GM20431 (cell line): ENCODE results near the gene NMNAT2.

Experiments used
- in situ Hi-C: fragments of 300-500 bp; cut with MseI, MboI; formaldehyde crosslinking; loops from one replicate; pipeline ENCODE4 v1.15.0; 2020; ENCODE audit warnings: low sequenced_read_pairs; ENCODE audit not compliant: unreplicated experiment

Gene NMNAT2

DNA sequence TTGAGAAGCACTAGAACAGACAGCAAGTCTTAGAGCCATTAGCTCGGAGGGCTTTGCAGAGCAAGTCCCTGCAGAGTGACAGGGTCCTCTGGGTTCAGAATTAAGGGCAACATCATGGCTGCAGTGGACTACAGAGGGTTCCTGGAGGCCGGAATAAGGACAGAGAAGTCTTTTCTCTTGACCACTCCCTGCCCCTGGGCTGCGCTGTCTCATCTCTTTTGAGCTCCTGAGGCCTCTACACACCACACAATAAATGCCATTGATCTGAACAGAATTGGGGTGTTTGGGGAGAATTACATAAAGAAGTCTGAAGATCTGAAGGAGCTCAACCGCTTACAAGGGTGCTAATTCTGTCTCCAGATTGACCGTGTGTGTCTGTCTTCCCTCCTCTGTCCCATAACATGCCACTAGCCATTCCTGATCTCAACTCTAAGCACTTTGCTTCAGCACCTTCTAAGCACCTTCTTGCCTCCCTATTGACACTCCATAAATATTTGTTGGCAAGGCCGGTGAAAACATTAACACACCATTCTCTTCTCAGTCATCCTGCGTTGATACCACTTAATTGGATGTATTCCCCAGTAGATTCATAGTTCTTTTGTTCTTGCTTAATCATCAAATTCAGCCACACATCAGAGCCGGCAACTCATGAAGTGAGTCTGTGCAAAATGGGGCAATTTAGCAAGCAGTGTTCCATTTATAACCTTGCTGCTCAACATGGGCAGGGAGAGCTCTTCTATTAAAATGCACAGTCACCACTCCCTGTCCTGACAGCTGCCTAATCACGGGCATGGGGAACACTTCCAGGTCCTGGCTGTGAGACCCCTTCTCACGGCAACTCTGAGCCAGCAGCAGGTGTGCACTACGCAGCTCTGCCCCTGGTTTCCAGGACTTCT, 49.7 kb downstream of the NMNAT2 start:
- in situ Hi-C loops: no loop called here

DNA sequence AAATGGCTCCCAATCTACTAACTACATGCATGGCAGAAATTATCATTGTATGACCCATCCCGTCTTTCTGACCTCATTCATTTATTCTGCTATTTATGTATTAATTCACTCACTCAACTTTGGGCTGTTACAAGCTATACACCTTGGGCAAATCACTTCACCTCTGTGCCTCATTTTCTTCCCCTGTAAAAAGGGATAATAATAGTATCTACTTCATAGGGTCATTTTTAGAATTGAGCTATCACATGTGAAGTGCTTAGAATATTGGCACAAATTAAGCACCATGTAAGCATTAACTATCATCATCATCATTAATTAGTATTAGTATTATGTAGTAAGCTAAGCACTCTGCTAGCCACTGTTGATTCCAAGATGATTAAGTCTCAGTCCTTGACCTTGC, 52.1 kb downstream of the NMNAT2 start:
- in situ Hi-C loops: no loop called here

DNA sequence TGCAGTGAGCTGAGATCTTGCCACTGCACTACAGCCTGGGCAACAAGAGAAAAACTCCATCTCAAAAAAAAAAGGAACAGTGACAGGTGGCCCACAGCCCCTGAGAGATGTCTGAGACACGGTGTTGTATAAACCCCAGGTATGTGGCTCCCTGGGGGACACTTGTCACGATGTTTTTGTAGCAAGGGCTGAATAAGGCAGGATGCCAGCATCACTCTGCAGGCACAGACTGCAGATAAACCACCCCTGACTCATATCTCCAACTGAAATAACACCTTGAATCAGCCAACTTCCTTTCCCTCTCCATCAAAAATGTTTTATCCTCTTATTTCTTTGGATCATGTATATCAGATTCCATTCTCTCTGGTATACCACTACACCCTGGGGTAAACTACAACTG, 52.5 kb downstream of the NMNAT2 start:
- in situ Hi-C loops: no loop called here

DNA sequence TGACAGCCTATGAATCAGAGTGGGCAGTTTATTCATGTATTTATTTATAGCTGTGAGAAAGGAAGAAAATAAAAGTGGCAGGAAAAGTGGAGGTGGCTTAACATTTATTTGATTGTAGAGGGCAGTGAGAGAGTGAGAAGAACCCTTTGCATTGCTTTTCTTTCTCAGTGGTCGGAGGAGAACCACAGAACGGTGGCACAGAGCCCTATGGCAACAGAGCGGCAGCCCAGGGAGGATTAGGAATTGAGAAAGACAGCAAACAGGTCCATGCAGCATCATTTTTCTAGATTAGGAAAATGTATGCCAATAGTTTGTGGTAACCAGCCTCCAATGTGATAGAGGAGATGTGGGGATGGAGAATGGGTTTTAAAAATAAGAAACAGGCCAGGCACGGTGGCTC, 53.1 kb downstream of the NMNAT2 start:
- in situ Hi-C loops: no loop called here

DNA sequence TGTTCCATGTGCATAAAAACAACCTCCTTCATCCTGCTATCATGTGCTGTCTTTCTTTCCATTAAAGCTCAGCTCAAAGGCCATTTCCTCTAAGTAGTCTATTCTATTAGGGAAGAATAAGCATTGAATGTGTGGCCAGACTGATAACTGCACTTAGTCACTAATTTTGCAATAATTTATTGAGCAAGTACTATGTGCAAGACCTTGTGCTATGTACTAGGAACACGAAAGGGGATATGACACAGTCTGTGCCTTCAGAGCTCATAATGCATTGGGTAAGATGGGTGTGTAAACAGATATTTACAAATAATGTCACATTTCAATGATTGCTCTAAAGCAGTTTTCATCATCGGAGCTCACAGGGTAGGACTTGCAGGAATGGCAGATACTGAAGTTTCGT, 54.2 kb downstream of the NMNAT2 start:
- in situ Hi-C loops: no loop called here

DNA sequence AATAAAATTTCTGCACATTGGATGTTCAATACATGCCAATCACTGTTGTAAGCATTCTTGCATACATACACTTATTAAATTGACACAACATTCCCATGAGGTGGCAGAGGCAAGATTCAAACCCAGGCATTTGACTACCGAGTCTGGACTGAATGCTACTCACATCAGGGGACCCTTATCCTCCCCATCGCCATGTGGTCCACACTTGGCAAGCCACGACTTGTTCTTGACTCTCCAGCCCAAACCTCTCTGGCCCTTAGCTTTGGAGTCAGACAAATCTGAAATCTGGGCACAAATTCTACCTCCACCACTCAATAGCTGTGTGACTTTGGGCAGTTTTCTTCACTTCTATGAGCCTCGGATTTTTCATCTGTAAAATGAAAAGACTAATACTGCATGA, 57.1 kb downstream of the NMNAT2 start:
- in situ Hi-C loops: no loop called here

DNA sequence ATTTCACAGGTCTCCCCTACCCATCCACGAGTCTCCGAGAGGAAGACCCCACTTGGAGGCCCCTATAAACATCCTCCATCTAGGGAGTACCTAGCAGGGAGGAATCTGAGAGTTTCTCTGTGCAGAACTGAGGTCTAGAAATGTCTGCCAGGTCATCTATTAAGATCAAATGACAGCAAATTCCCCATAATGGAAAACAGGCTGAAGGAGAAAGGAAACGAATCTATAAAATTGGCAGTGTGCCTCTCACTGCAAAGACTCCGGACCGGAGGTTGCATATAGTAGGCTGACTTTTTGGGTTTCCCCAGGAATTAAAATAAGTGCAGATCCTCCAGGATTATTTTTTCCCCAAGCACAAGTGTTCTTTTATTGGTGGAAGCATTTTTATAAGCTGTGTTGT, 57.7 kb downstream of the NMNAT2 start:
- in situ Hi-C loops: no loop called here

DNA sequence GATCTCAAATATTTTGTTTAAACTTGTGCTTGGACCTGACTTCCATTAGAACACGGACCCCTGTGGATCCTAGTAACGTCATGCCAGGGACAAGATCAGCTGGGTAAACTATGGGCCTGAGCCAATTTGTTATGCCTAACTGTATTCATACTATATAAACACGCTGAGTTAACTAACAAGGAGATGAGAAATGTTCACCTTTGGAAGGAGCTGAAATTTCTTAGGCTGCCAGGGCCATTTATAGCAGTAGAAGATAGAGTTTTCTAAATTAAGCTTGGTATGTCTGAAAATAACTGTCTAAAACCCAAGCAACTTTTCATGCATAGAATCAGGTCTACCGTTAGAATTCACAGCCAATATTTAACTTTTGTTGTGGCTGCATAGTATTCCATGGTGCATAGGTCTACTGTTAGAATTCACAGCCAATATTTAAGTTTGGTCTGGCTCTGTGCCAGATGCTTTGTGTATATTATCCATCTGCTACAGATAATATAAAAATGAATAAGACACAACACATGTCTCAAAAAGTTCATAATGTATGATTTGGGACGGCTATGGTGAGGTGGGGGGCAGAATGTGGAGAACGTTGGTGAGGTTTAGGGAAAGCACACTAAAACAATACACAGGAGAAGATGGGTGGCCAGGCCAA, 61.5 kb downstream of the NMNAT2 start:
- in situ Hi-C loops: no loop called here

DNA sequence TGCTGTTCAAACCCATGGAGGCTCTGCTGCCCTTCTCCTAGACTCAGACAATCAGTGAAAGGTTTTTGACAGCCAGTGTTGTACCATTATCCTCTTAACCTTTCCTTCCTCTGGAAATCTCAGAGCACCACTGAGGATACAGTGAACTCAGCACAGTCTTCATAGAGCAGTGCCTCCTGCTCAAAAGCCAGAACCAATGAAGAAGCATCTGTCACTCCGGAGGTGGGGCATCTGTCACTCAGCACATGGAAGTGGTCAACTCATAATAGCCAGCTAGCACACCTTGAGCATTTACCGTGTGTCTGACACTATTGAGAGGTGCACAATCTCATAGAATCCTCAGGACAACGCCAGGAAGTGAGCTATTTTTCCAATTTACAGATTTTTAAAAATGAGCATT, 62.4 kb downstream of the NMNAT2 start:
- in situ Hi-C loops: no loop called here

DNA sequence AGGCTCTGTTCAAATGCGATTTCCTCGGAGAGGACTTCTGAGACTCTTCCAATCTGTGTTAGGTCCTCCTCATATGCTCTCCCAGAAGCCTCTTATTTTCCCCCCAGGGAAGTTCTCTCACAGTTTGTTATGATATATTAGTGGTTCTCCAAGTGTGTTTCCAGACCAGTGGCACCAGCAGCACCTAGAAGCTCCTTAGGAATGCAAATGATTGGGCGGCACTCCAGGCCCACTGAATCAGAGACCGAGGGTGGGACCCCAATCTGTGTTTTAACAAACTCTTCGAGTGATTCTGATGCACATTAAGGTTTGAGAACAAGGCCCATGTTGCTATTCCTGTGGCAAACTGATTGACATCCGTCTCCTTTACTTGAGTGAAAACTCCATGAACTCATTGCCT, 63.0 kb downstream of the NMNAT2 start:
- in situ Hi-C loops: no loop called here

DNA sequence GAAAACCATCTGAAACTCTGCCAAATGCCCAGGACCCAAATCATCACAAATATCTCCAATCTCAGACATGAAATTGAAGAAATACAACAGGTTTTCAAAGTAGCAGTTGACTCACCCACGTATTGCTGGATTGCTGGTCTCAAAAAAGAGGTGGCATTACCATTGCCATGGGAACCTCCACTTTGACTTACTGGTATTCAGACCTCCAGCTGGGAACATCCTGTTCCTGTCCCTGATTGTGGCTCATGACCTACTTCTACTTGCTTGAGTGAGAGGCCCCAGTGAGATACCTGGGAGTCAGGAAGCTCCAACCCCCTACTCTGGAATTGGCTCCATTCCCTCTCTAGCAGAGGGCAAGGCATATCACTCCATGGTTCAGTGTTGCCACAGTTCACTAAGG, 64.6 kb downstream of the NMNAT2 start:
- in situ Hi-C loops: no loop called here

DNA sequence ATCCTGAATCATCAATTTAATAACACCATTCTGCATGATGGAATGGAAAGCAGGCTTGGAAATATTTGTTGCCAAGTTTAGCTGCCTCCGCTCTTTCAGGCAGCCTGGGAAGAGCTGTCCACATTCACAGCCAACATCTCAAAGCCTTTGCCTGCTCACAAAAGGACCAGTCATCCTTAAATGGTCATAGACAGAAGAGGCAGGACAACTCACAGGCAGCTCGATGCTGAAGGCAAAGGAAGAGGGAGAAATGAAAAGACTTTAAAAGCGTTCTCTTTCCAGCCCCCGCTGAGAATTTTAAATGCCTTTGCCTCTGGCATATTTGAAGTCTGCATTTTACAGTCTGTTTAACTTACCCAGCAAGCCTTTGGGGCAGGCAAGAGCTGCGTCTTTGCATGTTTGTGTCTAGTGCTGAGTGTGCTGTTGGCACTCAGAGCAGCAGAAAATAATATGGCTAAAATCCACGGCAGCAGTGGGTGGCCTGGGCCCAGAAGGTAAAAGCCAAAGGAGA, 68.9 kb downstream of the NMNAT2 start:
- in situ Hi-C loops: no loop called here

DNA sequence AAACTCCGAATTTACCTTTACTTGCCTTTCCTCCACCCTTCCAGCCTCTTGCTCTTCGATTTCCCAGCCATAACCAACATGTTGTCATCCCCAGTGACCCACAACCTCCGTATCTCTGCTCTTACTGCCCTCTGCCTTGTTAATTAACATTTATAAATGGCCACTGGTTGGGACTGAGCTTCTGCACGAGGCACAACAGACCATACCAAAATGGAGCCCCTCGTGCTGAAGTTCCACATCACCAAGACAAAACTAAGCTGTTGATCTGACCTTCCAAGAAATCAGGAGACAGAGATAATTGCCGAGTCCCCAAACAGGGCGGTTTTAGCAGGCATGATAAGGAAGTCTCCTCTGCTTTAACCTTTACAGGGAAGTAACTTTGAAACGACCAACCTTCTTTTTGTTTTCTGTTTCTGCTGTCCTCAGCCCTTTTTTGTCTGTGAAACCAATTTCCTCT, 71.9 kb downstream of the NMNAT2 start:
- in situ Hi-C loops: no loop called here

DNA sequence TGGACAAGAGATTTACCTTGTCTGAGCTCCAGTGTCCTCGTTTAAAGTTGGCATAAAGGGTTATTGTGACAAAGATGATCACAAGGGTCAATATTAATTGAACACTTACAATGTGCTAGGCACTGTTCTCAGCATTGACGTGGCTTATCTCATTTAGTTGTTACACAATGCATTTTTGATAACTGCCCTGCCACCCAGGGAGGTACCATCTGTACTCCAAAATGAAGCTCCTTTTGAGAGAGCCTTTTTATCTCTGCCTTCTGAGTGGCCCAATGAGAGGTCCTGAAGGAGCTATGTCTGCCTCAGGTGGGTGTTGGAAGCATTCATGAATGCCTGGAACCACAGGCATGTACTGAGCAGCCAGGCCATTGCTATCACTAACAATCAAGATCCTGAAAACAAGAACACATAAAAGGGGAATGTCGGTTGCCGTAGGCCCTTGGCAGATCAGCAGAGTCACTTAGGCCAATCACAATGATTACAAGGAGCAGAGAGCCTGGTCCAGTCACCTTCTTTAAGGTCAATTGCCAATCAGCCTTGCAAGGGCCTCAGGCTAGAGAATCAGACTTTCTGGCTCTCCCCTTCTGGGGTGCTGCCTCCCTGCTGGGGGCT, 78.5 kb downstream of the NMNAT2 start:
- in situ Hi-C loops: no loop called here

DNA sequence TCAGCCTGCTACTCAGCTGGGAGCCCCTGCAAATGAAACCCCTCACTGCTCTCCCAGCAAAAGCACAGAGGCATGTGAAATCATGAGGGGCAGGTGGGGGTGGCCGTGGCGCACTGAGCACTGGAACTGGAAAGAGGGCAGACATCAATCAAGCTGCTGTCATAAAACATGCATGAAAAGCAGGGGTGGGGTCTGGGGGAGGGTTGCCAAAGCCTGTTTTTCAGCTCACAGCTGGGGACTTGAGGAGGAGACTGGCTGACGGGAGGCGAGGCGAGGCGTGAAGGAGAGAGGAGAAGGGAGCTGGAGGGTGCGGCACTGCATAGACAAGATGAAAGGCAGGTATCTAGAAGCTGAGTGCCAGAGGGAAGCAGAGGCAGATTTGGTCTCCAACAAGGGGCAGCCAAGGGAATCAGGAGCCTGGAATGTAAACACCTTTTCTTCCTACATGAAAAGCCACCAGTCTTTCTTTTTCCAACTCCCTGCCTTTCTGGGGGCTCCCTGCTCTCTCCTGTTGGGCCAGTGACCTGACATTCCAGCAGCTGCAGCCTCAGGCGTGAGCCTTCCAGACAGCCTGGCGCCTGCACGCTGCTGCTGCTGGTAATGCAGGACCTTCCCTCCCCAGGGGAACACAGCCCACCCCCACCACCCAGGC, 87.0 kb downstream of the NMNAT2 start:
- in situ Hi-C loops: no loop called here

DNA sequence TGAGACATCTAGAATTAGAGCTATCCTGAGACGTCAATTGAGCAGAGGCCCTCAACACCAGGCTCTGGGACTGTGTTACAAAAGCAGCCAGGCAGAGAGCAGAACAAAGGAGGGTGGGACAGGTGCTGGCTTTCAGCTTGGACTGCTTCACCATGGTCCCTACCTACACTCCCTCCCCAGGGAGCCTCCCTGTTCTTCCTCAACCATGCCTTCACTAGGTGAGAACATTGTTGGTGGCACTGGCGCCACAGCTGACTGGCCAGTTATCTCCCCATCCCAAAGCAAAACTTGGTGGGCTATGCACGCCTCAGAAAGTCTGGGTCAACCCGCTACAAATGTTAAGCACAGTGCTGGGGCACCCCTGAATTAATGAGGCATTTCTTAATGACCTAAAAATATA, 87.8 kb downstream of the NMNAT2 start:
- in situ Hi-C loops: no loop called here

DNA sequence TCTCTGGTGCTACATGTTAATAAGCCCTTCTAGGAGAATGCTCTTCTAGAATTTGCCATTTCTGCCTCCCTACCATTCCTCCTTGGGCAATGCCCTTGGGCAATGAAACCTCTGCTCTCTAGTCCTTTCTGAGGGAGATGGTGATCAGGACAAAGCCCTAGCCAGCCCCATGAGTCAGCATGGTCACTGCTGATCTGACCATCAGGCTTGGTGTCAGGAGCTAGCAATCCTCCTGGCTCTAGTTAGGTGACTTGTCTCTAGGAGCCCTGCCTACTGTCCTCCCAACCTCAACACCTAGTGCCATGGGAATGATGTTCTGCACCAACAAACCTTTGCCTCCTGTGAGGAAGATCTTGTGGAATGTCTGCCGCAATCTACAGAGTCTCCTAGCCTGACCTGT, 89.8 kb downstream of the NMNAT2 start:
- in situ Hi-C loops: no loop called here

DNA sequence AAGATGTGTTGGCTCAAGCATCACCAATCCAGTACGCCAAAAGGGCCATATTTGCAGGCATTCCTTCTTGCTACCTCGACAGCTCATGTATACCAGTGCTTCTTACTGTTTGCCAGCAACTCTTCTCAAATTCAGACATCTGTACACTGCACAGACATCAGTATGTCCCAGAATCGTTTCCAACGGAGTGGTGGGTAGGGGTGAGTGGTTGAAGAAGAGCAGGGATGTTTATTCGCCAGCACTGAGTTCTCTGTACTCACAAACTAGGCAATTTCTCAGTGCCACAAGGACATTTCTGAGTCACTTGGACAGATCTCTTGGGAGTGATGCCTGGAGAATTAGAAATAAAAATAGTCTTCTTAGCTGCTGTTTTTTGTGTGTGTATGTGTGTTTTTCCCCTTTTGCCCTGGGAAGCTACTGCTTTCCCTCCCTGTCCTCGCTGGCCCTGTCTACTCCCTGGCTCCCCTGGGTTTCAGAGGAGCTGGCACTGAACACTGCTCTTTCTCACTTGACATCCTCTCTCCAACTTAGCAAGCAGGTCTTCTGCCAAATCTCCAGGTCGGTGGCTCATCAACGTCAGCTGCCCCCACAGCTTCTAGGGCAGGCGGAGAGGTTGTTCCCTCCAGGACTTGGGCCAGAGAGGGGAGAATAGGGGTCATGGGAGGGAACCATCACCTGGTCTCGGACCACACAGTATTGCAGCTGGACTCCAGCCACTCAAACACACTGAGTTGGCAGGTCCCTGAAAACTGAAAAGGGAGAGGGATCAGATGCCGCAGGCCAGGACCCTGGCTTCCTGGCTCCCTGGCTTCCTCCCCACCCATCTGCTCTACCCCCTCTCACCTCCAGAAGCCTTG, 90.5 kb downstream of the NMNAT2 start:
- in situ Hi-C loops: no loop called here

DNA sequence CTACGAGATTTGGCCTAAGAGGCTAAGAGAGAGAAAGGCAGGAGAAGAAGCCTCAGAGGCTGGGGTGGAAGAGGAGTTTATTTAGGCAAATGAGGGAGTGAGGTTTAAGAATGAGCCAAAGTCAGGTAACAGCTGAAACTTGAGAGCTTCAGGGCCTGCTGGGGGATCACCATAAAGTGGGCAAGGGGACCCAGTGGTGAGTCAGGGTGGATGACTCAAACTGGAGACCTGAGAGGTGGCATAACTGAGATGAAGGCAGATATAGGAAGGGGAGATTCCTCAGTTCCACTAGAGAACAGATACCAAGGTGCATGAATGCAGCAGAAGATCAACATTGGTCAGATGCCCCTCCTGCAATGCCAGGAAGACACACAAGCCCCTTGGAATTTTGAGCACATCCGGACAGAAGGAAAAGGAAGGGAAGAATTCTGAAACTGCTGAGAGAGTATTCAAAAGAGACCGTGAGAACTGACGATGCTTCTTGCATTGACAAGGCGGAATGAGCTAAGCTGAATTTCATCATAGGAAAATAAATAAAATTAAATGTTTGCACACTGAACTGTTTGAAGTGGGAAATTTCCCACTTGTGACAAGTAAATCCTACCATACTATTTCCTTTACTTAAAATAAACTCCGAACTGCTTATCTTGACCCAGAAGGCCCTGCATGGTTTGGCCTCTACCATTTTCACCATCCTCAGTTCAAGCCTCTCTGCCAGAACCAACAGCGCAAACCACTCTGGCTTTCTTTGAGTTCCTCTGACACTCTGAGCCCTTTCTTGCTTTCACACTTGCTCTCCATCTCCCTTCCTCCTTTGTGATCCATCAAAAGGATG, 94.1 kb downstream of the NMNAT2 start:
- in situ Hi-C loops: no loop called here
